ENCODE data around the gene RDH11. TPM values are rescaled to one million over a fixed set of nuclear protein-coding genes. Genes with fewer than 3 reads are reported as not detected.

Gene RDH11
- total RNA-seq, 4 donors from 2014 or later, result 24.0 to 48.8 (median 34.9) TPM

DNA sequence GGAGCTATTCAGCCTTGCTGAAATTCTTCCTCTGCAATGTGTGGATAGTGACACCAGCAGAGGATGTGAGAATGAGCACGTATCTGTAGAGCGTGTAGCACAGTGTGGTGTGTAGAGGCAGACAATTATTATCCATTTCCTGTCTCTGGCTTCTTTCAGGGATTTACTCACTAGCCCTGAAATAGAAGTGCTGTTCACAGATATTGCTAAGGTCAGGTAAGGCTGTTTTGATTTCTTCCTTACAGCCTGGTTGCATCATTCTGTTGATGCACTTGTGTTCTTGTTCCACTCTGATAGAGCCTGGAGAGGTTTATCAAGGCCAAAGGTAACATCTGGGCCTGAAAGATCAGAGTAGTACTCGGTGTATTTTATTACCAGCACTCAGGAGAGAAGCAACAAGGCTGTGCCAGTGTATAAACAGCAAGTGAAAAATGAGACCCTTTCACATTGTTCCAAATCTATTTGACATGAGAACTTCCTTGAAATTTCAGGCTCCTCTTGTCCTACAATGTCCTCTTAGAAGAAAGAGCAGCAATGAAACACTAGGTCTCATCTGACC, 59.1 kb downstream of the RDH11 start:
- no peak for DNase-seq (ENCODE audit: low spot score in 2 of 2)
- Histone ChIP-seq H3K27ac (no peak overlapping the region), H3K27me3 (no peaks in the 10 kb centered on the region), H3K4me3 (no peak overlapping the region), H3K9me3 (no peaks in the 10 kb centered on the region), H3K4me1 (no peaks in the 10 kb centered on the region), H3K36me3 (no peaks in the 10 kb centered on the region)
- 41 to 49% methylated on average over 3 of the region's 3 CpGs for WGBS, 2 donors
- TF ChIP-seq, protein P1, sequence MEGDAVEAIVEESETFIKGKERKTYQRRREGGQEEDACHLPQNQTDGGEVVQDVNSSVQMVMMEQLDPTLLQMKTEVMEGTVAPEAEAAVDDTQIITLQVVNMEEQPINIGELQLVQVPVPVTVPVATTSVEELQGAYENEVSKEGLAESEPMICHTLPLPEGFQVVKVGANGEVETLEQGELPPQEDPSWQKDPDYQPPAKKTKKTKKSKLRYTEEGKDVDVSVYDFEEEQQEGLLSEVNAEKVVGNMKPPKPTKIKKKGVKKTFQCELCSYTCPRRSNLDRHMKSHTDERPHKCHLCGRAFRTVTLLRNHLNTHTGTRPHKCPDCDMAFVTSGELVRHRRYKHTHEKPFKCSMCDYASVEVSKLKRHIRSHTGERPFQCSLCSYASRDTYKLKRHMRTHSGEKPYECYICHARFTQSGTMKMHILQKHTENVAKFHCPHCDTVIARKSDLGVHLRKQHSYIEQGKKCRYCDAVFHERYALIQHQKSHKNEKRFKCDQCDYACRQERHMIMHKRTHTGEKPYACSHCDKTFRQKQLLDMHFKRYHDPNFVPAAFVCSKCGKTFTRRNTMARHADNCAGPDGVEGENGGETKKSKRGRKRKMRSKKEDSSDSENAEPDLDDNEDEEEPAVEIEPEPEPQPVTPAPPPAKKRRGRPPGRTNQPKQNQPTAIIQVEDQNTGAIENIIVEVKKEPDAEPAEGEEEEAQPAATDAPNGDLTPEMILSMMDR (IDR thresholded peaks at IDR 0.05), result no peak
- no peak for TF ChIP-seq EP300 (IDR thresholded peaks at IDR 0.05)
- TF ChIP-seq POLR2A (IDR thresholded peaks at IDR 0.05), result no peak

DNA sequence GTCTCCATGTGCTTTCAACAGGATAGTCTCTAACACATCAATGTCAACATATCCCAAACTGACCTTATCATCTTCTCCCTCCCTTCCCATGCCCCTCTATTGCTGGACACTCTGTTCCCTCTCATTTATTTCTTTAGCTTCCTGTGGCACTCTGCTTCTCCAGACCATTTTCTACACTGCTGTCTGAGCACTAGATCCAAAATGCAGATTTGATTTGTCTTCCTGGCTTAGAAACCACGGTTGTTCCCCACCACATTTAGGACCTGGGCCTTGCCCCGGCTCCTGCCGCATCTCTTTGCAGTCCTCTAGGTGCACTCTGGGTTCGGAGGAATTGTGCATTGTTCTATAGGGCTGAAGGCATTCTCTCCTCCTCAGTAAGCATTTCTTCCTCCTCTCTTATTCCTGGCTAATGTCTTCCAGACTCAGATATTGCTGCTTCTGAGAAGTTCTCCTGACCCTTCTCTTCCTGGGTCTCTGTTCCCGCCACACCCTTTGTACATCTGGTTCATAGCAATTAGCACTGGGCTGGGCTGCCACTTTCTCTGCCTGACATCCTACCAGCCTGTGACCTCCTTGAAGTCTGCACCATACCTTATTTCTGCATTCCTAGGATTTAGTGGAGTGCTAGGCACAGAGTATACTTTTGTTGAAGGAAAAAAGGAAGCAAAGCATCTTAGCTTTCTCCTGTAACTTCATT, 62.0 kb downstream of the RDH11 start:
- Histone ChIP-seq H3K4me1 (no peaks in the 10 kb centered on the region), H3K27ac (no peak overlapping the region), H3K4me3 (no peak overlapping the region), H3K9me3 (no peaks in the 10 kb centered on the region), H3K27me3 (no peaks in the 10 kb centered on the region), H3K36me3 (no peaks in the 10 kb centered on the region)
- TF ChIP-seq, protein P1 (IDR thresholded peaks at IDR 0.05), result no peak
- TF ChIP-seq POLR2A (IDR thresholded peaks at IDR 0.05), result no peak
- TF ChIP-seq EP300 (IDR thresholded peaks at IDR 0.05), result no peak
- WGBS, 2 donors, result 79 to 87% methylated on average over 5 of the region's 5 CpGs
- no peak for DNase-seq (ENCODE audit: low spot score in 2 of 2)

DNA sequence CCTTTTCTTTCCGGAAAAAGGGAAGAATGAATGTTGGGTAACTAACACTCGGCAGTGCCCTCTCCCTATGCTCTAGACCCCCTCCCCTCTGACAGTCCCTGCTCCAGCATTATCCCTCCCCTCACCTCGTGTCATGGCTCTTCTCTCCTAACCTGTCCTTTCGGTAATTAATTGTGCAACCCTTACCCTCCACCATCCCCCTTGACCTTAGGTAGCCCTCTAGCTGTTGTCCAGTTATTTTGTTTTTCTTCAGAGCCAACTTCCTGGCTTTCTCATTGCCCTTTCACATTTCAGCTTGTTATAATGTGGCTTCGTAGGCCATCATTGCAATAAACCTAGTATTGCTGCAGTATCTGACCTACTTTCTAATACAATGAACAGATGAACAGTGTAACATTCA, 64.6 kb downstream of the RDH11 start:
- Histone ChIP-seq H3K27me3 (no peaks in the 10 kb centered on the region), H3K4me3 (no peak overlapping the region), H3K9me3 (no peaks in the 10 kb centered on the region), H3K27ac (no peak overlapping the region), H3K36me3 (no peaks in the 10 kb centered on the region), H3K4me1 (no peaks in the 10 kb centered on the region)
- TF ChIP-seq EP300 (IDR thresholded peaks at IDR 0.05), result no peak
- TF ChIP-seq, protein P1 (IDR thresholded peaks at IDR 0.05), result no peak
- no peak for TF ChIP-seq POLR2A (IDR thresholded peaks at IDR 0.05)
- 71 to 77% methylated on average over 5 of the region's 5 CpGs for WGBS, 2 donors
- no peak for DNase-seq (ENCODE audit: low spot score in 2 of 2)

DNA sequence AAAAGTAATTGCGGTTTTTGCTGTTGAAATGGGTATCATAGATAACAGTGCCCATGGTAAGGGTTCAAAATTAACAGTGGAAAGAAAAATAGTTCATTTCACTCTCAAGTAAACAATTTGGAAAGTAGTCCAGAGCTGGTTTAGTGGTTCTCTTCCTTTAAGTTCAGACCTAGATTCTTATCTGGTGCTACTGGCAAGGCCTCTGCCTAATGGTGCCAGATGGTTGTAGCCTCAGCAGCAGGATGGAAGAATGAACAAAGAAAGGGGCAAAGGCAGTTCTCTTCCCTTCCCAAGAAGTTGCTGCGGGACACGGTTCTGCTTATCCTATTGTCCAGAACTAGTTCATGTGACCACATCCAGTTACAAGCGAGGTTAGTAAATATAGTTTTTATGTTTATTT, 65.4 kb downstream of the RDH11 start:
- DNase-seq (ENCODE audit: low spot score in 2 of 2), result no peak
- Histone ChIP-seq H3K27me3 (no peaks in the 10 kb centered on the region), H3K27ac (no peak overlapping the region), H3K9me3 (no peaks in the 10 kb centered on the region), H3K36me3 (no peaks in the 10 kb centered on the region), H3K4me3 (no peak overlapping the region), H3K4me1 (no peaks in the 10 kb centered on the region)
- 87 to 91% methylated on average over 4 of the region's 4 CpGs for WGBS, 2 donors
- no peak for TF ChIP-seq POLR2A (IDR thresholded peaks at IDR 0.05)
- no peak for TF ChIP-seq EP300 (IDR thresholded peaks at IDR 0.05)
- TF ChIP-seq, protein P1 (IDR thresholded peaks at IDR 0.05), result no peak

DNA sequence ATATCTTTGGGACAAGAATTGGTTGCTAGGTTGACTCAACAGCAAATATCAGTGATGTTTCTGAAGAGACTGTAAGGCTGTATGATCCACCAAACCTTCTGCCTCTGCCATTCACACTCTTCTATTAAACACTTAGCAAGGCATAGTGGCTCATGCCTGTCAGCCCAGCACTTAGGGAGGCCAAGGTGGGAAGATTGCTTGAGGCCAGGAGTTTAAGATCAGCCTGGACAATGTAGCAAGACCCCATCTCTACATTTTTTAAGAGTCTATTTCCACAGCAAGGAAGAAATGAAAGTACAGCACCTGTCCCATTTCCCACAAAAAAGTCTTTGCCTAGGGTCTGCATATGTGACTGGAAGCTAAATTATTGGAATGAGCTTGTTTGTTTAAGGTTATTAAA, 68.0 kb downstream of the RDH11 start:
- no peaks in the 10 kb centered on the region for H3K36me3 ChIP-seq
- no peak for DNase-seq (ENCODE audit: low spot score in 2 of 2)
- H3K4me3 ChIP-seq, result no peak overlapping the region
- no peak for TF ChIP-seq EP300 (IDR thresholded peaks at IDR 0.05)
- TF ChIP-seq, protein P1 (IDR thresholded peaks at IDR 0.05), result no peak
- H3K4me1 ChIP-seq, result peaks cover 0 to 8% (median 7%) of the 10 kb centered on the region in 4 donors
- H3K9me3 ChIP-seq, result no peaks in the 10 kb centered on the region
- H3K27ac ChIP-seq, result no peak overlapping the region
- H3K27me3 ChIP-seq, result no peaks in the 10 kb centered on the region
